ENCODE results near the gene PLXNA1.

DNA sequence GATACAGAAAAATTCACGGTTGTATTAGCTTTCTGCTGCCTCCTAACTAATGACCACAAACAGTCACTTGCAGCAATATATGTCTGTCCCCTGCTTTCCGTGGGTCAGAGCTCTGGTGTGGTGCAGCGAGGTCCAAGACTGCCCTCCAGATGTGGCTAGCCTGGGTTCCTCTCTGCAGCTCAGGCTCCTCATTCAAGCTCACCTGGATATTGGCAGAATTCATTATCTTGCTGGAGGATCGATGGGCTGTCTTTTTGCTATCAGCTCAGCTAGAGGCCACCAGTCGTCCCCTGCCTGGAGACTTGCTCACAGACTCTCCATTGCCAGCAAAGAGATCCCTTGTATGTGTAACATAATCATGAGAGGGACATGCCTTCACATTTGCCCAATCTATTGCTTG is 12.8 kb upstream of the PLXNA1 start:
- TF ChIP-seq ZNF207 (IDR thresholded peaks at IDR 0.05; ENCODE audit: borderline replicate concordance) (no peak), EGR1 (IDR thresholded peaks at IDR 0.05; ENCODE audit: borderline replicate concordance in 1 of 2, low read depth in 2 of 2, low read length in 2 of 2) (no peak)
- TF ChIP-seq, protein P1, sequence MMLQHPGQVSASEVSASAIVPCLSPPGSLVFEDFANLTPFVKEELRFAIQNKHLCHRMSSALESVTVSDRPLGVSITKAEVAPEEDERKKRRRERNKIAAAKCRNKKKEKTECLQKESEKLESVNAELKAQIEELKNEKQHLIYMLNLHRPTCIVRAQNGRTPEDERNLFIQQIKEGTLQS (IDR thresholded peaks at IDR 0.05; ENCODE audit: borderline replicate concordance, extremely low read depth, low read depth, low read length): no peak
- TF ChIP-seq, protein P2, sequence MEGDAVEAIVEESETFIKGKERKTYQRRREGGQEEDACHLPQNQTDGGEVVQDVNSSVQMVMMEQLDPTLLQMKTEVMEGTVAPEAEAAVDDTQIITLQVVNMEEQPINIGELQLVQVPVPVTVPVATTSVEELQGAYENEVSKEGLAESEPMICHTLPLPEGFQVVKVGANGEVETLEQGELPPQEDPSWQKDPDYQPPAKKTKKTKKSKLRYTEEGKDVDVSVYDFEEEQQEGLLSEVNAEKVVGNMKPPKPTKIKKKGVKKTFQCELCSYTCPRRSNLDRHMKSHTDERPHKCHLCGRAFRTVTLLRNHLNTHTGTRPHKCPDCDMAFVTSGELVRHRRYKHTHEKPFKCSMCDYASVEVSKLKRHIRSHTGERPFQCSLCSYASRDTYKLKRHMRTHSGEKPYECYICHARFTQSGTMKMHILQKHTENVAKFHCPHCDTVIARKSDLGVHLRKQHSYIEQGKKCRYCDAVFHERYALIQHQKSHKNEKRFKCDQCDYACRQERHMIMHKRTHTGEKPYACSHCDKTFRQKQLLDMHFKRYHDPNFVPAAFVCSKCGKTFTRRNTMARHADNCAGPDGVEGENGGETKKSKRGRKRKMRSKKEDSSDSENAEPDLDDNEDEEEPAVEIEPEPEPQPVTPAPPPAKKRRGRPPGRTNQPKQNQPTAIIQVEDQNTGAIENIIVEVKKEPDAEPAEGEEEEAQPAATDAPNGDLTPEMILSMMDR (IDR thresholded peaks at IDR 0.05 in 2 of 3, conservative IDR thresholded peaks at IDR 0.05 in 1 of 3; ENCODE audit: control insufficient read depth in 2 of 3, extremely low read depth in 1 of 3, insufficient read depth in 1 of 3, low read depth in 3 of 3, low read length in 3 of 3): no peak
